Gastrocnemius medialis (tissue), 4 donors: Measurements from ENCODE around the gene CAMTA1. TPM values are rescaled to one million over a fixed set of nuclear protein-coding genes. Genes with fewer than 3 reads are reported as not detected.

Experiments
- ATAC-seq, 2 donors: fragments of 150-250 bp; one replicate each; pipeline ENCODE4 v1.9.1; 2016
- DNase-seq, 2 donors: peaks; one replicate each; pipeline ENCODE4 v3.0.0-alpha.2; 2019
- H3K27ac ChIP-seq, 4 donors: fragments of 200-600 bp; sonication (generic); 1 replicate in 1 of 4; 2 replicates in 3 of 4; pipeline ENCODE4 v1.5.1; 2016 to 2018; ENCODE audit warnings: mild to moderate bottlenecking in 2 of 4, moderate library complexity in 1 of 4
- H3K27me3 ChIP-seq, 3 donors: fragments of 200-600 bp; sonication (generic) in 2 of 3; 1 replicate in 1 of 3; 2 replicates in 2 of 3; pipeline versions ENCODE4 v1.5.1 to v1.6.0; 2016 to 2019; ENCODE audit warnings: mild to moderate bottlenecking in 1 of 3, moderate library complexity in 1 of 3
- H3K36me3 ChIP-seq, 2 donors: fragments of 200-600 bp; sonication (generic) in 1 of 2; one replicate each; pipeline ENCODE4 v1.5.1; 2017 to 2018
- H3K4me1 ChIP-seq, 2 donors: fragments of 200-600 bp; sonication (generic) in 1 of 2; one replicate each; pipeline ENCODE4 v1.5.1; 2016 to 2017; ENCODE audit warnings: mild to moderate bottlenecking in 2 of 2
- H3K4me3 ChIP-seq, 4 donors: fragments of 200-600 bp; sonication (generic) in 3 of 4; 1 replicate in 1 of 4; 2 replicates in 3 of 4; pipeline ENCODE4 v1.5.1; 2016 to 2019; ENCODE audit warnings: mild to moderate bottlenecking in 2 of 4
- H3K9me3 ChIP-seq, 3 donors: fragments of 200-600 bp; sonication (generic) in 2 of 3; 1 replicate in 1 of 3; 2 replicates in 2 of 3; pipeline ENCODE4 v1.5.1; 2016 to 2019
- CTCF ChIP-seq, 5 experiments: fragments of 450-650 bp in 3 of 5; fragments of 200-600 bp in 2 of 5; sonication (generic) in 2 of 5; IDR thresholded peaks in 4 of 5; conservative IDR thresholded peaks in 1 of 5; 1 replicate in 4 of 5; 2 replicates in 1 of 5; pipeline ENCODE4 v1.5.1; 2016 to 2019; ENCODE audit warnings: antibody characterized with exemption in 5 of 5, mild to moderate bottlenecking in 3 of 5, moderate library complexity in 3 of 5
- POLR2A ChIP-seq, 2 donors: fragments of 450-650 bp; IDR thresholded peaks; one replicate each; pipeline ENCODE4 v1.6.1; 2017; ENCODE audit warnings: antibody characterized with exemption in 2 of 2, mild to moderate bottlenecking in 2 of 2, moderate library complexity in 2 of 2
- in situ Hi-C, 4 donors: fragments of 200-750 bp; cut with MboI; loops; one replicate each; pipeline versions ENCODE4 v1.15.0 to v1.8.0; 2017; ENCODE audit warnings: low sequenced_read_pairs in 4 of 4
- intact Hi-C: fragments of 100-400 bp; cut with DNase I; formaldehyde crosslinking; loops from one replicate; pipeline ENCODE4 v1.15.1; 2023; ENCODE audit warnings: low total_unique reads
- total RNA-seq, 4 donors: library from RNA; depleted of rRNA; stranded (reverse); fragments of >200 nt; gene quantifications; one replicate each; pipeline versions ENCODE4 v1.1.0 to v1.2.3, GENCODE V29; 2016

CAMTA1 gene
- total RNA-seq, 4 donors from 2014 or later = 60.5 to 113 (median 70.4) TPM

GRCh38 chr1:7130127-7130526 lies 344.9 kb downstream of the CAMTA1 start:
- in situ Hi-C loops (no loop called here), intact Hi-C loops (no loop called here)
- no peaks in the 10 kb centered on the region for H3K9me3 ChIP-seq
- peaks cover 0 to 3% of the 10 kb centered on the region in 2 donors for H3K4me1 ChIP-seq
- ATAC-seq (no peak), DNase-seq (no peak)
- no peaks in the 10 kb centered on the region for H3K36me3 ChIP-seq
- no peaks in the 10 kb centered on the region for H3K27me3 ChIP-seq
- TF ChIP-seq CTCF (IDR thresholded peaks at IDR 0.05 in 4 of 5, conservative IDR thresholded peaks at IDR 0.05 in 1 of 5) (no peak), POLR2A (IDR thresholded peaks at IDR 0.05) (no peak)
- H3K4me3 ChIP-seq = no peak overlapping the region
- H3K27ac ChIP-seq = no peak overlapping the region

- intact Hi-C loops = no loop called here
- H3K4me3 ChIP-seq = no peak overlapping the region
- no peaks in the 10 kb centered on the region for H3K9me3 ChIP-seq
- no peak for DNase-seq
- no peaks in the 10 kb centered on the region for H3K36me3 ChIP-seq
- ATAC-seq = no peak
- in situ Hi-C loops = no loop called here
- H3K4me1 ChIP-seq = peaks cover 0 to 18% of the 10 kb centered on the region in 2 donors
- no peak for TF ChIP-seq CTCF (IDR thresholded peaks at IDR 0.05 in 4 of 5, conservative IDR thresholded peaks at IDR 0.05 in 1 of 5)
- TF ChIP-seq POLR2A (IDR thresholded peaks at IDR 0.05) = no peak
- no peak overlapping the region for H3K27ac ChIP-seq
- H3K27me3 ChIP-seq = no peaks in the 10 kb centered on the region
Observed at GRCh38 chr1:7135493-7135892, 350.2 kb downstream of the CAMTA1 start.

GRCh38 chr1:7136166-7136953 lies 351.1 kb downstream of the CAMTA1 start:
- H3K27ac ChIP-seq = peak overlapping the region in 1 of 4 donors; percentile 6
- H3K9me3 ChIP-seq = no peaks in the 10 kb centered on the region
- TF ChIP-seq CTCF (IDR thresholded peaks at IDR 0.05 in 4 of 5, conservative IDR thresholded peaks at IDR 0.05 in 1 of 5) = no peak
- no peak for TF ChIP-seq POLR2A (IDR thresholded peaks at IDR 0.05)
- ATAC-seq (peak in 1 of 2 donors; percentile 70), DNase-seq (no peak)
- in situ Hi-C loops = no loop called here
- no peak overlapping the region for H3K4me3 ChIP-seq
- H3K4me1 ChIP-seq = peaks cover 0 to 18% of the 10 kb centered on the region in 2 donors
- no peaks in the 10 kb centered on the region for H3K36me3 ChIP-seq
- intact Hi-C loops = no loop called here
- H3K27me3 ChIP-seq = no peaks in the 10 kb centered on the region

GRCh38 chr1:7140251-7140650 lies 355.0 kb downstream of the CAMTA1 start:
- no peak overlapping the region for H3K27ac ChIP-seq
- peaks cover 0 to 18% of the 10 kb centered on the region in 2 donors for H3K4me1 ChIP-seq
- H3K27me3 ChIP-seq = no peaks in the 10 kb centered on the region
- no peak for ATAC-seq
- no peak for TF ChIP-seq POLR2A (IDR thresholded peaks at IDR 0.05)
- no peak for TF ChIP-seq CTCF (IDR thresholded peaks at IDR 0.05 in 4 of 5, conservative IDR thresholded peaks at IDR 0.05 in 1 of 5)
- in situ Hi-C loops (no loop called here), intact Hi-C loops (no loop called here)
- no peaks in the 10 kb centered on the region for H3K9me3 ChIP-seq
- no peak for DNase-seq
- H3K4me3 ChIP-seq = no peak overlapping the region
- H3K36me3 ChIP-seq = no peaks in the 10 kb centered on the region
